H9 (cell line): ENCODE results near the gene TENM3. TPM values are rescaled to one million over a fixed set of nuclear protein-coding genes. Genes with fewer than 3 reads are reported as not detected.

Experiments
- DNase-seq: peaks from one replicate; pipeline ENCODE4 v3.0.0-alpha.2; 2017
- H2AFZ ChIP-seq: one replicate; pipeline ENCODE4 v1.6.1; 2013; ENCODE audit warnings: mild to moderate bottlenecking, low read length, control low read depth, moderate library complexity
- H2AK5ac ChIP-seq: 2 replicates; pipeline ENCODE4 v1.6.1; 2013; ENCODE audit warnings: low read length, control low read depth, mixed read lengths; ENCODE audit not compliant: insufficient read length
- H2BK120ac ChIP-seq: one replicate; pipeline ENCODE4 v1.6.1; 2013; ENCODE audit warnings: low read depth, mild to moderate bottlenecking, low read length, control low read depth, inconsistent platforms; ENCODE audit not compliant: poor library complexity, severe bottlenecking
- H2BK12ac ChIP-seq: 2 replicates; pipeline ENCODE4 v1.6.1; 2013; ENCODE audit warnings: low read length, control low read depth, mixed read lengths, low read depth; ENCODE audit not compliant: insufficient read length
- H2BK15ac ChIP-seq: 2 replicates; pipeline ENCODE4 v1.6.1; 2013; ENCODE audit warnings: low read depth, low read length, control low read depth
- H2BK20ac ChIP-seq: one replicate; pipeline ENCODE4 v1.6.1; 2013; ENCODE audit warnings: low read depth, mild to moderate bottlenecking, low read length, control low read depth, inconsistent platforms; ENCODE audit not compliant: poor library complexity, severe bottlenecking
- H2BK5ac ChIP-seq: 2 replicates; pipeline ENCODE4 v1.6.1; 2013; ENCODE audit warnings: low read length, control low read depth, mixed read lengths; ENCODE audit not compliant: insufficient read length
- H3K14ac ChIP-seq: 2 replicates; pipeline ENCODE4 v1.6.1; 2013; ENCODE audit warnings: low read length, control low read depth; ENCODE audit not compliant: insufficient read depth
- H3K18ac ChIP-seq: 2 replicates; pipeline ENCODE4 v1.6.1; 2013; ENCODE audit warnings: low read depth, mild to moderate bottlenecking, mixed read lengths, low read length, control low read depth; ENCODE audit not compliant: insufficient read length
- H3K23ac ChIP-seq: 2 replicates; pipeline ENCODE4 v1.6.1; 2013; ENCODE audit warnings: low read length, control low read depth, mixed read lengths, low read depth; ENCODE audit not compliant: insufficient read length
- H3K23me2 ChIP-seq: 2 replicates; pipeline ENCODE4 v1.6.1; 2013; ENCODE audit warnings: low read depth, mild to moderate bottlenecking, mixed read lengths, low read length, control low read depth; ENCODE audit not compliant: insufficient read length, poor library complexity, severe bottlenecking
- H3K27ac ChIP-seq: 2 replicates; pipeline ENCODE4 v1.5.1; 2013; ENCODE audit warnings: low read length, control low read depth, mixed read lengths, low read depth; ENCODE audit not compliant: insufficient read length
- H3K27me3 ChIP-seq: 2 replicates; pipeline ENCODE4 v1.6.1; 2013; ENCODE audit warnings: low read length, control low read depth, inconsistent platforms; ENCODE audit not compliant: insufficient read depth
- H3K4ac ChIP-seq: 2 replicates; pipeline ENCODE4 v1.6.1; 2013; ENCODE audit warnings: low read depth, mild to moderate bottlenecking, control low read depth, inconsistent platforms, low read length, moderate library complexity
- H3K4me1 ChIP-seq: 2 replicates; pipeline ENCODE4 v1.6.1; 2013; ENCODE audit warnings: low read length, control low read depth, inconsistent platforms; ENCODE audit not compliant: insufficient read depth
- H3K4me2 ChIP-seq: 2 replicates; pipeline ENCODE4 v1.6.1; 2013; ENCODE audit warnings: low read length, control low read depth, mixed read lengths; ENCODE audit not compliant: insufficient read length, insufficient read depth
- H3K56ac ChIP-seq: 2 replicates; pipeline ENCODE4 v1.6.1; 2013; ENCODE audit warnings: low read depth, mild to moderate bottlenecking, mixed read lengths, low read length, control low read depth; ENCODE audit not compliant: insufficient read length
- H3K79me1 ChIP-seq: 2 replicates; pipeline ENCODE4 v1.6.1; 2013; ENCODE audit warnings: low read depth, mild to moderate bottlenecking, moderate library complexity, low read length, control low read depth, inconsistent platforms; ENCODE audit not compliant: insufficient read depth, poor library complexity, severe bottlenecking
- H3K79me2 ChIP-seq: 2 replicates; pipeline ENCODE4 v1.6.1; 2013; ENCODE audit warnings: low read length, control low read depth, inconsistent platforms; ENCODE audit not compliant: insufficient read depth
- H3K9ac ChIP-seq: 2 replicates; pipeline ENCODE4 v1.6.1; 2013; ENCODE audit warnings: low read length, control low read depth, mixed read lengths; ENCODE audit not compliant: insufficient read length; ENCODE audit errors: extremely low read depth
- H3K9me3 ChIP-seq: one replicate; pipeline ENCODE4 v1.6.1; 2013; ENCODE audit warnings: low read depth, low read length, inconsistent platforms; ENCODE audit not compliant: control insufficient read depth
- H3T11ph ChIP-seq: one replicate; pipeline ENCODE4 v1.6.1; 2013; ENCODE audit warnings: mild to moderate bottlenecking, low read length, control low read depth, inconsistent platforms
- H4K20me1 ChIP-seq: one replicate; pipeline ENCODE4 v1.6.1; 2013; ENCODE audit not compliant: control insufficient read depth, insufficient read length, insufficient read depth
- H4K5ac ChIP-seq: 2 replicates; pipeline ENCODE4 v1.6.1; 2013; ENCODE audit warnings: low read depth, mild to moderate bottlenecking, mixed read lengths, low read length, control low read depth; ENCODE audit not compliant: insufficient read length
- H4K8ac ChIP-seq: replicated peaks from 2 replicates; pipeline ENCODE4 v1.6.1; 2013; ENCODE audit warnings: low read length, control low read depth, mixed read lengths, low read depth; ENCODE audit not compliant: insufficient read length
- H4K91ac ChIP-seq: 2 replicates; pipeline ENCODE4 v1.6.1; 2013; ENCODE audit warnings: low read depth, mild to moderate bottlenecking, moderate library complexity, mixed read lengths, low read length, control low read depth; ENCODE audit not compliant: insufficient read length
- H3K27ac Mint-ChIP-seq, 3 experiments: 2 replicates in 2 of 3; 3 replicates in 1 of 3; pipeline ENCODE4 v1.8.0; 2020 to 2021; ENCODE audit warnings: mixed read lengths in 3 of 3, mild to moderate bottlenecking in 1 of 3, moderate library complexity in 1 of 3
- H3K27me3 Mint-ChIP-seq: 2 replicates; pipeline ENCODE4 v1.8.0; 2021; ENCODE audit warnings: low read depth, mild to moderate bottlenecking, moderate library complexity, mixed read lengths
- H3K36me3 Mint-ChIP-seq, 3 experiments: 2 replicates in 2 of 3; 3 replicates in 1 of 3; pipeline ENCODE4 v1.8.0; 2020 to 2021; ENCODE audit warnings: low read depth in 3 of 3, mixed read lengths in 3 of 3; ENCODE audit not compliant: insufficient read depth in 1 of 3
- H3K4me1 Mint-ChIP-seq, 2 experiments: 2 replicates each; pipeline ENCODE4 v1.8.0; 2020; ENCODE audit warnings: mixed read lengths in 2 of 2
- H3K4me3 Mint-ChIP-seq, 2 experiments: 2 replicates in 1 of 2; 3 replicates in 1 of 2; pipeline ENCODE4 v1.8.0; 2020 to 2021; ENCODE audit warnings: mild to moderate bottlenecking in 2 of 2, mixed read lengths in 2 of 2, moderate library complexity in 1 of 2
- H3K9me3 Mint-ChIP-seq, 2 experiments: 2 replicates in 1 of 2; 3 replicates in 1 of 2; pipeline ENCODE4 v1.8.0; 2020; ENCODE audit warnings: mild to moderate bottlenecking in 2 of 2, mixed read lengths in 2 of 2, moderate library complexity in 1 of 2
- CTCF ChIP-seq: fragments of 200-600 bp; sonication (generic); conservative IDR thresholded peaks from 3 replicates; pipeline ENCODE4 v1.8.0; 2021; ENCODE audit warnings: antibody characterized with exemption, mild to moderate bottlenecking
- WGBS: extraction: QIAGEN DNeasy Blood & Tissue Kit; methylation state at CpG from one replicate; pipeline ENCODE4 v1.1.7; 2013; ENCODE audit warnings: missing lambda C conversion rate, low lambda C conversion rate, mixed read lengths; ENCODE audit not compliant: insufficient read length; ENCODE audit errors: extremely low coverage; 5-methylcytosine and 5-hydroxymethylcytosine counted together
- total RNA-seq: library from RNA; stranded (reverse); gene quantifications from 2 replicates; pipeline ENCODE4 v1.2.1, GENCODE V29; 2021

Gene TENM3
- total RNA-seq, 1 experiment from 2014 or later: 49.6 TPM

- Histone ChIP-seq H3K27ac (no peak overlapping the region), H4K20me1 (no peaks in the 10 kb centered on the region), H3K4ac (no peak overlapping the region), H3K9ac (no peak overlapping the region), H3K27me3 (no peaks in the 10 kb centered on the region), H2AFZ (no peak overlapping the region), H3K14ac (no peak overlapping the region), H3K18ac (no peak overlapping the region), H3K56ac (no peak overlapping the region), H2BK20ac (no peak overlapping the region), H3K4me1 (peaks cover 3% of the 10 kb centered on the region; the same call in 1 of the 2 replicates), H3K9me3 (no peaks in the 10 kb centered on the region), H2BK5ac (no peak overlapping the region), H3K4me2 (no peak overlapping the region), H2BK12ac (no peak overlapping the region), H3K79me1 (no peaks in the 10 kb centered on the region), H4K91ac (no peak overlapping the region), H4K8ac (no peak overlapping the region), H4K5ac (no peak overlapping the region), H2BK120ac (no peak overlapping the region), H3K23ac (no peak overlapping the region), H2BK15ac (no peak overlapping the region), H3K23me2 (no peaks in the 10 kb centered on the region), H3K79me2 (no peaks in the 10 kb centered on the region), H3T11ph (no peak overlapping the region), H2AK5ac (no peak overlapping the region)
- H3K36me3 Mint-ChIP-seq: peaks cover 0 to 4% (median 0%) of the 10 kb centered on the region in 3 experiments; a peak in 2 of 7 replicates
- no peak for TF ChIP-seq CTCF
- no peaks in the 10 kb centered on the region for H3K9me3 Mint-ChIP-seq
- WGBS: no CpG with 5 or more reads among the region's 12 CpGs
- no peaks in the 10 kb centered on the region for H3K27me3 Mint-ChIP-seq
- DNase-seq: no peak
- H3K4me1 Mint-ChIP-seq: peaks cover 11 to 13% of the 10 kb centered on the region in 2 experiments
- H3K27ac Mint-ChIP-seq: peak overlapping the region in 2 of 3 experiments; percentile 25 to 70; a peak in 2 of 7 replicates
- no peak overlapping the region for H3K4me3 Mint-ChIP-seq
Measured at GRCh38 chr4:182233310-182234090, 9.7 kb upstream of the TENM3 start.
